Neural crest cell (in vitro differentiated cells): ENCODE results near the gene CREB3L2. TPM values are rescaled to one million over a fixed set of nuclear protein-coding genes. Genes with fewer than 3 reads are reported as not detected.

Source experiments
- DNase-seq: peaks from one replicate; pipeline ENCODE4 v3.0.0; 2021; ENCODE audit warnings: low read depth, mixed read lengths, low spot score
- H3K27ac Mint-ChIP-seq: one replicate; pipeline ENCODE4 v1.8.0; 2021; ENCODE audit warnings: mild to moderate bottlenecking, mixed read lengths; ENCODE audit not compliant: unreplicated experiment
- H3K27me3 Mint-ChIP-seq: 2 replicates; pipeline ENCODE4 v1.8.0; 2021; ENCODE audit warnings: low read depth, mild to moderate bottlenecking, mixed read lengths
- H3K36me3 Mint-ChIP-seq: 2 replicates; pipeline ENCODE4 v1.8.0; 2021; ENCODE audit warnings: low read depth, mild to moderate bottlenecking, mixed read lengths
- H3K4me1 Mint-ChIP-seq: 2 replicates; pipeline ENCODE4 v1.8.0; 2021; ENCODE audit warnings: mixed read lengths
- H3K4me3 Mint-ChIP-seq: one replicate; pipeline ENCODE4 v1.8.0; 2021; ENCODE audit warnings: mild to moderate bottlenecking, mixed read lengths
- H3K9me3 Mint-ChIP-seq: 2 replicates; pipeline ENCODE4 v1.8.0; 2021; ENCODE audit warnings: mixed read lengths
- total RNA-seq: library from RNA; stranded (reverse); gene quantifications from 2 replicates; pipeline ENCODE4 v1.2.1, GENCODE V29; 2021
- TF ChIP-seq, protein P1 (sequence below): fragments of 200-600 bp; sonication (generic); conservative IDR thresholded peaks from 2 replicates; pipeline ENCODE4 v1.5.0; 2021; ENCODE audit warnings: antibody characterized with exemption, mild to moderate bottlenecking

CREB3L2 gene
- total RNA-seq, 1 donor from 2014 or later = 51.9 TPM

DNA sequence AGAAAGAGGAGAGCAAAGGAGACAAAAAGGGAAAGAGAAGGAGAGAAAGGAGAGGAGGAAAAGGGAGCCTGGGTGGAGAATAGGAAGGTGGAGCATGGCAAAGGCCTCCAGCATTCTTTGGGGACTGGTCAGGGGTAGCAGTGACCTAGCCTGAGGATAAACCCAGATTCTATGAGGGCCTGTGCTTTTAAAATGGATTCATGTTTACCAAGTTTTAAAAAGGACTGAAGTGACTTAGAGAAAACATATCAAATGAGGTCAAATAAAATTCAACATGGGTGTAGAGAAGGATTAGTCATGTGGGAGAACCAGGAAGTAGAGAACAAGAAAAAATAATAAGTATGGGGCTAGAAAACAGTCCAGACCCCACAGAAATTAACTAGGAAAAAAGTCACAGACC is 20.7 kb downstream of the CREB3L2 start:
- TF ChIP-seq, protein P1, sequence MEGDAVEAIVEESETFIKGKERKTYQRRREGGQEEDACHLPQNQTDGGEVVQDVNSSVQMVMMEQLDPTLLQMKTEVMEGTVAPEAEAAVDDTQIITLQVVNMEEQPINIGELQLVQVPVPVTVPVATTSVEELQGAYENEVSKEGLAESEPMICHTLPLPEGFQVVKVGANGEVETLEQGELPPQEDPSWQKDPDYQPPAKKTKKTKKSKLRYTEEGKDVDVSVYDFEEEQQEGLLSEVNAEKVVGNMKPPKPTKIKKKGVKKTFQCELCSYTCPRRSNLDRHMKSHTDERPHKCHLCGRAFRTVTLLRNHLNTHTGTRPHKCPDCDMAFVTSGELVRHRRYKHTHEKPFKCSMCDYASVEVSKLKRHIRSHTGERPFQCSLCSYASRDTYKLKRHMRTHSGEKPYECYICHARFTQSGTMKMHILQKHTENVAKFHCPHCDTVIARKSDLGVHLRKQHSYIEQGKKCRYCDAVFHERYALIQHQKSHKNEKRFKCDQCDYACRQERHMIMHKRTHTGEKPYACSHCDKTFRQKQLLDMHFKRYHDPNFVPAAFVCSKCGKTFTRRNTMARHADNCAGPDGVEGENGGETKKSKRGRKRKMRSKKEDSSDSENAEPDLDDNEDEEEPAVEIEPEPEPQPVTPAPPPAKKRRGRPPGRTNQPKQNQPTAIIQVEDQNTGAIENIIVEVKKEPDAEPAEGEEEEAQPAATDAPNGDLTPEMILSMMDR = no peak
- DNase-seq = no peak
- H3K36me3 Mint-ChIP-seq = peaks cover 29% of the 10 kb centered on the region
- H3K9me3 Mint-ChIP-seq = peaks cover 4% of the 10 kb centered on the region
- H3K27ac Mint-ChIP-seq = peak overlapping the region; percentile 75
- no peaks in the 10 kb centered on the region for H3K27me3 Mint-ChIP-seq
- H3K4me1 Mint-ChIP-seq = peaks cover 83% of the 10 kb centered on the region
- H3K4me3 Mint-ChIP-seq = no peak overlapping the region

DNA sequence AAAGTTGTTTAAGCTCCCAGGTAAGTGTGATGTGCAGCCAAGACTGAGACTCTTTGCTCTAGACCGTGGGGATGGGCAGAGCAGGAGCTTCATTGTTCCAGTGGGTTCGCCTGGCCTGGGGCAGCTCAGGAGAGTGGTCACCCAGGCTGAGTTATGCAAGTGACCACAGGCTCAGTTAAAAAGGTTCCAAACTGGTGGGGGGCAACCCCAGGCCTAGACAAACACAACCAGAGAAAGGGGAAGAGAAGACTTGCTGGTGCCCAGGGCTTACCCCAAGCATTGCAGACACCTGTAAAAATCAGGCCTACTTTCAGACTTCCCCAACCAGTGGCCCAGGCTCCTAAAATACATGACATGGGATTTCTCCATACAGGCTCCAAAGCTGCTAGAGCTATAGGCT is 21.6 kb downstream of the CREB3L2 start:
- peaks cover 29% of the 10 kb centered on the region for H3K36me3 Mint-ChIP-seq
- no peaks in the 10 kb centered on the region for H3K27me3 Mint-ChIP-seq
- peaks cover 84% of the 10 kb centered on the region for H3K4me1 Mint-ChIP-seq
- TF ChIP-seq, protein P1 = no peak
- H3K27ac Mint-ChIP-seq = no peak overlapping the region
- H3K9me3 Mint-ChIP-seq = peaks cover 4% of the 10 kb centered on the region
- DNase-seq = no peak
- no peak overlapping the region for H3K4me3 Mint-ChIP-seq

DNA sequence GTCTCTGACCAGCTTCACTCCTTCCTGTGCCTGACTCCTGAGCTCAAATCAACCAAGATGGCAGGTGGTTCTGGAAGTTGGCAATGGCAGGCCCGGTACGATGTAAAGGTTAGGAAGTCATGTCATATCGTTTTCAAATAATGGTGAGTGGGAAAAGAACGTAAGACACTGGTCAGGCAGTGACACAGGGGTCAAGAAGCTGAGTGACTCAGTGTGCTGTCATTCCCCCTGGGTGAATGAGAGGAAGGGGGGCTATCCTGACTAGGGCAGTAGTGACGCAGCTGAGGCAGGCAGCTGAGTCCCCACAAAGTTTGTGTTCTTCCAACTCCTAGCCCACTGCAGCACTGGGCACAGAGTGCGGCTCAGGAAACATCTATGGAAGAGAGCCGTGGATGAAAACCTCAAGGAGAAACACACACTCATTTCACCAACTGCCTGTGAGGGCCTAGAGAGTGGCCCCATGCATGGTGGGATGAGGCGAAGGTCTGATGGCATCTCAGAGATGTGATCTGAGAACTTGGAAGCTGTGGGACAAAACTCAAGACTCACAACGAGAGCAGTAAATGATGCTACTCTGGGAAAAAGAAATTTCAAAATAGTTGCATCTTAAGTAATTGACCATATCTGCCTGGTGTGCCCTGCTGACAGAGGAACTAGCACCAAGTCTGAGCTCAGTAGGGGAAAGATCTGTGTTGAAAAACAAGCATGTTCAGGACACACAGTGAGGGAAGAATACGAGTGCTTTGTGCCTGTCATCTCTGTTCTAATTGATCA is 23.2 kb downstream of the CREB3L2 start:
- no peaks in the 10 kb centered on the region for H3K27me3 Mint-ChIP-seq
- peak overlapping the region; percentile 81 for H3K27ac Mint-ChIP-seq
- peaks cover 4% of the 10 kb centered on the region for H3K9me3 Mint-ChIP-seq
- DNase-seq = peak; percentile 15
- H3K36me3 Mint-ChIP-seq = peaks cover 19% of the 10 kb centered on the region
- peaks cover 84% of the 10 kb centered on the region for H3K4me1 Mint-ChIP-seq
- TF ChIP-seq, protein P1 = no peak
- peak overlapping the region; percentile 22 for H3K4me3 Mint-ChIP-seq

DNA sequence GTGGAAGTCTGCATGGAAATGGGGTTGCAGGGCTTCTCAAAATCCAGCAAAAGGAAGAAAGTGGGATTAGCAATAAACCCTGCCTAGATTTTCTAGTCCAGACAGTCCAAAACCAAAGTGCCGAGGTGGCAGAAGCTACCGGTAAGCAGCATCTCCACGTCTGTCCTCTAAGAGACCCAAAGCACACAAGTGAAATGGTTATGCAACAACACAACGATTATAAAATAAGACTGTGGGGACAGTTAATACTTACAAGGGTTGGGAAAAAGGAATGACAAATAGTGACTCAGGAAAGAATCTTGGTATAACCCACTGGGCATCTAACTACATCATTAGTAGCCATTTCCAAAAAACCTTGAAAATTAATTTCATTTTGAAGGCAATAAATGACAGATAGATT is 24.7 kb downstream of the CREB3L2 start:
- Mint-ChIP-seq H3K9me3 (no peaks in the 10 kb centered on the region), H3K27me3 (no peaks in the 10 kb centered on the region), H3K27ac (peak overlapping the region; percentile 90), H3K36me3 (peaks cover 6% of the 10 kb centered on the region), H3K4me3 (peak overlapping the region; percentile 32), H3K4me1 (peaks cover 84% of the 10 kb centered on the region)
- no peak for DNase-seq
- TF ChIP-seq, protein P1 = no peak

DNA sequence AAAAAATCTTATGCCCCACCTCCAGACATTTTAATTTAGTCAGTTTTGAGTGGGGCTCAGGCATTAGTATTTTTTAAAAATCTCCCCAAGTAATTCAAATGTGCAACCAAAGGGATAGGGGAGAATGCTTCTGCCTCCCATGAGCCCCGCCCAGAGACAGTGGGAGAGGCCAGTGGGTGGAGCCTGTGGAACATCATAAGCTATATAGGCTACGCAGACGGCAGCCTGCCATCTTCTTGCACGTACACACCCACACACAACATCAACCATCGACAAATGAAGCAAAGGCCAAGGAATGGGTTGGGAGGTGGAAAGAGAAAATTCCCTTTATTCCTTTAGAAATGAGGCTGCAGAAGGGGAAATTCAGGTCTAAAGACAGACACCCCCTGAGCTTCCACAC is 25.2 kb downstream of the CREB3L2 start:
- peak overlapping the region; percentile 32 for H3K4me3 Mint-ChIP-seq
- peaks cover 6% of the 10 kb centered on the region for H3K36me3 Mint-ChIP-seq
- no peaks in the 10 kb centered on the region for H3K27me3 Mint-ChIP-seq
- peak overlapping the region; percentile 90 for H3K27ac Mint-ChIP-seq
- no peak for DNase-seq
- no peaks in the 10 kb centered on the region for H3K9me3 Mint-ChIP-seq
- TF ChIP-seq, protein P1 = no peak
- H3K4me1 Mint-ChIP-seq = peaks cover 83% of the 10 kb centered on the region
